Stomach (tissue), 4 donors: ENCODE data around the gene PPARA.

Source experiments
- CTCF ChIP-seq, 7 experiments: fragments of 450-650 bp in 4 of 7; fragments of 200-600 bp in 3 of 7; sonication (generic) in 3 of 7; IDR thresholded peaks; one replicate each; pipeline ENCODE4 v1.5.1; 2016 to 2019; ENCODE audit warnings: antibody characterized with exemption in 7 of 7, control low read depth in 2 of 7, mild to moderate bottlenecking in 1 of 7
- EP300 ChIP-seq: sonication (generic); formaldehyde crosslinking; IDR thresholded peaks from one replicate; pipeline ENCODE4 v1.6.1; 2017; ENCODE audit warnings: antibody characterized with exemption
- POLR2A ChIP-seq, 4 donors: fragments of 450-650 bp; IDR thresholded peaks; one replicate each; pipeline ENCODE4 v1.6.1; 2016; ENCODE audit warnings: antibody characterized with exemption in 4 of 4, control low read depth in 2 of 4, mild to moderate bottlenecking in 1 of 4, moderate library complexity in 1 of 4

- TF ChIP-seq EP300: no peak
- TF ChIP-seq CTCF (IDR thresholded peaks at IDR 0.05): no peak
- no peak for TF ChIP-seq POLR2A (IDR thresholded peaks at IDR 0.05)
Observed at GRCh38 chr22:46198274-46198673, 47.9 kb downstream of the PPARA start.
